ENCODE results near the gene SEC63.
"Not testable (repeated sequence)": the region's sequence is repeated elsewhere in the genome, so short reads cannot be mapped to it uniquely, and the experiment has no call there.

SEC63 gene, protein sequence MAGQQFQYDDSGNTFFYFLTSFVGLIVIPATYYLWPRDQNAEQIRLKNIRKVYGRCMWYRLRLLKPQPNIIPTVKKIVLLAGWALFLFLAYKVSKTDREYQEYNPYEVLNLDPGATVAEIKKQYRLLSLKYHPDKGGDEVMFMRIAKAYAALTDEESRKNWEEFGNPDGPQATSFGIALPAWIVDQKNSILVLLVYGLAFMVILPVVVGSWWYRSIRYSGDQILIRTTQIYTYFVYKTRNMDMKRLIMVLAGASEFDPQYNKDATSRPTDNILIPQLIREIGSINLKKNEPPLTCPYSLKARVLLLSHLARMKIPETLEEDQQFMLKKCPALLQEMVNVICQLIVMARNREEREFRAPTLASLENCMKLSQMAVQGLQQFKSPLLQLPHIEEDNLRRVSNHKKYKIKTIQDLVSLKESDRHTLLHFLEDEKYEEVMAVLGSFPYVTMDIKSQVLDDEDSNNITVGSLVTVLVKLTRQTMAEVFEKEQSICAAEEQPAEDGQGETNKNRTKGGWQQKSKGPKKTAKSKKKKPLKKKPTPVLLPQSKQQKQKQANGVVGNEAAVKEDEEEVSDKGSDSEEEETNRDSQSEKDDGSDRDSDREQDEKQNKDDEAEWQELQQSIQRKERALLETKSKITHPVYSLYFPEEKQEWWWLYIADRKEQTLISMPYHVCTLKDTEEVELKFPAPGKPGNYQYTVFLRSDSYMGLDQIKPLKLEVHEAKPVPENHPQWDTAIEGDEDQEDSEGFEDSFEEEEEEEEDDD

DNA sequence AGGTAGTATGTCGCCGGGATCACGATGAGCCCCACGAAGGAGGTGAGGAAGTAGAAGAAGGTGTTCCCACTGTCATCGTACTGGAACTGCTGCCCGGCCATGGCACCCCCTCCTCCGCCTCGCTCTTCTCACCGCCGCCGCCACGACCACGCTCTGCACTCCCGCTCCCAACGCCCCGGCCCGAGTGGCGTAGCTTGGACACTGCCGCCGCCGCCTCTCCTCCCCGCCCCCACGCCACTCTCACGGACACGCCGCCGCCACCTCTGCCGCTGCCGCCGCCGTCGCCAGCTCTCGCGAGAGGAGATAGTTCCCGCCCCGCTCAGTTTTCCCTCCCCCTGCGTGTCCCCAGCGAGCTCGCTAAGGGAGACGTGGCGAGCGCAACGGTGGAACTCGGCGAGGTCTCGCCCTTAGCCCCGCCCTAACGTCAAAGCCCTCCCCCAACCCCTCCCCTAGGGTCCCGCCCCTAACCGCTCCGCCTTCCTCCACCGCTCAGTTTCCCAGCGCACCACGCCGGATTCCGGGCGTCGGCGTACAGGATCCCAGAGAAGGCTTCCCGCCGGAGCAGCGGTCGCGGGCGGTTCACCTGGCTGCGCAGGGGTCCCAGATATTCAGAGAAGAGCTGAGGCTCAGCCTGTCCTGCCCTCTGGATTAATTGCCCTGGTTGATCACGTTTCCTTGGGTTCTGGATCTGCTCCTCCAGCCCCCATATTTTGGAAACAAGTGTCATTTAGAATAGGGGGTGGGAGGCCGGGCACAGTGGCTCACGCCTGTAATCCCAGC, at the start of gene SEC63:
Gene SEC63 (minus strand): TSS at position 300 of the 780 bp plus-strand sequence. CDS start 199 bp downstream, at position 101.
- in situ Hi-C loops (cut with HindIII; ENCODE audit: low sequenced_read_pairs), result no loop called here
- TF ChIP-seq, protein P1, sequence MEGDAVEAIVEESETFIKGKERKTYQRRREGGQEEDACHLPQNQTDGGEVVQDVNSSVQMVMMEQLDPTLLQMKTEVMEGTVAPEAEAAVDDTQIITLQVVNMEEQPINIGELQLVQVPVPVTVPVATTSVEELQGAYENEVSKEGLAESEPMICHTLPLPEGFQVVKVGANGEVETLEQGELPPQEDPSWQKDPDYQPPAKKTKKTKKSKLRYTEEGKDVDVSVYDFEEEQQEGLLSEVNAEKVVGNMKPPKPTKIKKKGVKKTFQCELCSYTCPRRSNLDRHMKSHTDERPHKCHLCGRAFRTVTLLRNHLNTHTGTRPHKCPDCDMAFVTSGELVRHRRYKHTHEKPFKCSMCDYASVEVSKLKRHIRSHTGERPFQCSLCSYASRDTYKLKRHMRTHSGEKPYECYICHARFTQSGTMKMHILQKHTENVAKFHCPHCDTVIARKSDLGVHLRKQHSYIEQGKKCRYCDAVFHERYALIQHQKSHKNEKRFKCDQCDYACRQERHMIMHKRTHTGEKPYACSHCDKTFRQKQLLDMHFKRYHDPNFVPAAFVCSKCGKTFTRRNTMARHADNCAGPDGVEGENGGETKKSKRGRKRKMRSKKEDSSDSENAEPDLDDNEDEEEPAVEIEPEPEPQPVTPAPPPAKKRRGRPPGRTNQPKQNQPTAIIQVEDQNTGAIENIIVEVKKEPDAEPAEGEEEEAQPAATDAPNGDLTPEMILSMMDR (IDR thresholded peaks at IDR 0.05; ENCODE audit: low read depth, low read length), result no peak
- DNase-seq (ENCODE audit: low read depth, low spot score), result peak; percentile 96
- peak within 1 kb of the TSS; percentile 94 for H3K4me3 ChIP-seq (ENCODE audit: low read depth, low read length)

DNA sequence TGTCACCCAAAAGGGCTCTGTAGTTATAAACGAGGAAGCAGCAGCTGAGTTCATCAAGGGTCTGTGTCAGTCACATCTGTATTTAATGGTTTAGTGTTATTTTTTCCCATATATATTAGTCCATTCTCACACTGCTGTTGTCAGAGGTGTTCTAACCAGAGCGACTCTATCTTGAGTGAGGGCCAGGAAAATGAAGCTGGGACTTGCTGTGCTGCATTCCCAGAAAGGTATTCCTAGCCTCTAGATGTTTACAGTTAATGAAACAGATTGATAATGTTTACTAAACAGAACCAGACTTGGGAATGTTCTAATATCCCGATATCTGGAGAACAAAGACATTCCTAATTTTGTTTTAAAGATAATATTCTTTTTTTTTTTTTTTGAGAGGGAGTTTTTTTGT, 48.0 kb upstream of the SEC63 start:
- DNase-seq (ENCODE audit: low read depth, low spot score), result no peak
- TF ChIP-seq, protein P1 (IDR thresholded peaks at IDR 0.05; ENCODE audit: low read depth, low read length), result no peak
- in situ Hi-C loops (cut with HindIII; ENCODE audit: low sequenced_read_pairs), result no loop called here
- H3K4me3 ChIP-seq (ENCODE audit: low read depth, low read length), result no peak overlapping the region

DNA sequence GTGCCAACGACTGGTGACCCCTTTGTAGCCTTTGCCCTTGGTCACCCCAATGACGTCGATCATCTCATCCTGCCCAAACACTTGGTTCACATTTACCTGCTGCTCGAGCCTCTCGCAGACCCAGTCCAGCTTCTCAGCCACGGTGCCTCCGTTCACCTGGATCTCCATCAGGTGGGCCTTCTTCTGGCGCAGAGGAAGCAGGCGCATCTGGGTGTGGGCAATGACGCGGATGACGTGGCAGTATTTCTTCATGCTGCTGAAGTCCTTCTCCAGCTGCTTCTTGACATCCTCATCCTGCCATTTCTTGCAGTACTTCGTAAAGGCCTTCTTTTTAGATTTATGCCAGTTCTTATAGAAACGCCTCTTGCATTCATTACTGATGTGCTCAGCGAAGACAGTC, 46.9 kb upstream of the SEC63 start:
- no peak overlapping the region for H3K4me3 ChIP-seq (ENCODE audit: low read depth, low read length)
- TF ChIP-seq, protein P1 (IDR thresholded peaks at IDR 0.05; ENCODE audit: low read depth, low read length), result no peak
- no peak for DNase-seq (ENCODE audit: low read depth, low spot score)
- in situ Hi-C loops (cut with HindIII; ENCODE audit: low sequenced_read_pairs), result no loop called here

DNA sequence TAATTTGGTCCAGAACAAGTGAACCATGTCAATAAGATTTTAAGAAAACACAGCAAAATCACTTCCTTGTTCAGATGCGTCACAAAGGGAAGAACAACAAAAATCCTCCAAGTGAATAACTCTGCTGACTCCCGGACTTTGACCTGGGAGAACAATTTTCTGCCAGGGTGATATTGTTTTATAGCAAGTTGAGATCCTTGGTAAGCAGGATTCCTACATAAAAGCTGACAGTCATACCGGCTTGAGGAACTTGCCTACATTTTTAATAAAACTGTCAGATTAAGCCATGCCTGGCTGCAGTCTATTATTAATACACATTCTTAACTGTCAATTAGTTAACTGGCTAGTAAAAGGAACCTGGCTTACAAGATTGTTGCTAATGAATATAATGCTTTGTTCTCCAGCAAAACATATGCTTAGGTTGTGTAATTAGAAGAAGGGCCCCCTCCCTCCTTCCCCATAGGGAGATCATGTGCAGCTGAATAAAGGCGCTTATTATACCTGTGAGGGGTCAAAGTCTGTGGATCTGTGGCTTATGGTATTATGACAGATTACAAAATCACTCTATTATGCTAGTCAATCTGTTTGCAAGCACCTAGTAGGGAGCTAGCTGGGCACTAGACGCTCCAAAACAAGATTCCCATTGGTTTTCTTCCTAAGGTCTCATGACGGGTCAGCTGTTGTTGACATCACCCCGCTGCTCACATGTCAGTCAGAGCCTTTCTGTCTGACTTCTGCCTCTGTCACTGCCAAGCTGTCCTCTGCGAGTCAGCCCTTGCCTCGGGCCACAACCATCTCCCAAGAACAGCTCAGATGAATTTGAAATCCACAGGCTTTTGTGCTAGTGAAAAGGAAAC, 44.6 kb upstream of the SEC63 start:
- DNase-seq (ENCODE audit: low read depth, low spot score), result no peak
- TF ChIP-seq, protein P1 (IDR thresholded peaks at IDR 0.05; ENCODE audit: low read depth, low read length), result no peak
- H3K4me3 ChIP-seq (ENCODE audit: low read depth, low read length), result no peak overlapping the region
- in situ Hi-C loops (cut with HindIII; ENCODE audit: low sequenced_read_pairs), result no loop called here

DNA sequence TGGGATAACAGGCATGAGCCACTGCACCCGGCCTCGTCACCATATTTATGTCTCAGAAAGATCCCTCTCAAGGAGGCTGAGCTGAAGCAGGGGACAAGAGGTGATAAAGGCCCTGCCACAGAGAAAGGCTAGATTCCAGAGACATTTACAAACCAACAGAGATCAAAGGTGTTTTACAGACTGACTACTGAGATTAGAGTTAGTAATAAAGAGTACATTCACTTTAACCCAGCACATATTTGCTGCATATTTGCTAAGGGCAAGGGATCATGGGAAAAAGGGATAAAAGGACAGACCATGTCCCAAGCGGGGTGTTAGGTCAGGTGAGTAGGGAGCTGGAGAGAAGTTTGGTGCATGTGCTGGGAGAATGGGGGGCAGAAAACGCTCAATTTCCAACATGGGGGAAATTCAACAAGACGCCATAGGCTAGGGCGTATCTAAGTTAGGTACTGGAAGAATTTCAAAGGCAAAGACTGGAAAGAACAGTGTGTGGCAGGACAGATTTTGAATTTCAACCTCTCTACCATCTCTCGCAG, 43.8 kb upstream of the SEC63 start:
- TF ChIP-seq, protein P1 (IDR thresholded peaks at IDR 0.05; ENCODE audit: low read depth, low read length), result no peak
- no peak for DNase-seq (ENCODE audit: low read depth, low spot score)
- in situ Hi-C loops (cut with HindIII; ENCODE audit: low sequenced_read_pairs), result no loop called here
- H3K4me3 ChIP-seq (ENCODE audit: low read depth, low read length), result no peak overlapping the region

DNA sequence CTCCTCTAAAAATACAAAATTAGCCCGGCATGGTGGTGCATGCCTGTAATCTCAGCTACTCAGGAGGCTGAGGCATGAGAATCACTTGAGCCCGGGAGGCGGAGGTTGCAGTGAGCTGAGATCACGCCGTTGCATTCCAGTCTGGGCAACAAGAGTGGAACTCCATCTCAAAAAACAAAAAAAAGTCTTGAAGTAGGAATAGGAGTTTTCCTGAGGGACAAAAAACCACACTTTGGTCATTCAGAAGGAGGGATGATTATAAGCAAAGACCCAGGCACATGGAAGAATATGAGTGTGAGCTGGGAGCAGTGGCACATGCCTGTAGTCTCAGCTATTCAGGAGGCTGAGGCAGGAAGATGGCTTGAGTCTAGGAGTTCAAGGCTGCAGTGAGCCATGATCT, 42.3 kb upstream of the SEC63 start:
- in situ Hi-C loops (cut with HindIII; ENCODE audit: low sequenced_read_pairs); DNase-seq (ENCODE audit: low read depth, low spot score); H3K4me3 ChIP-seq (ENCODE audit: low read depth, low read length): not testable (repeated sequence)

Measured in astrocyte of the spinal cord (primary cell).